MCF 10A (cell line): ENCODE data around the gene HTR4. TPM values are rescaled to one million over a fixed set of nuclear protein-coding genes. Genes with fewer than 3 reads are reported as not detected.
A peak's percentile ranks its signal among the peaks of the same experiment; 100 is the strongest.

Experiments
- BruUV-seq: library from RNA; stranded (reverse); fragments of 400-500 nt; replicated peaks from 2 replicates; lab custom pipeline; 2021; lab: Mats Ljungman, UMichigan
- CTCF ChIA-PET: fragments of 300-600 bp; sonication (Branson Sonifier 250); formaldehyde crosslinking; extraction: SDS; loops from one replicate; lab custom pipeline; 2021; ENCODE audit warnings: antibody characterized with exemption, inconsistent platforms; lab: Yijun Ruan, JAX
- POLR2A ChIA-PET: fragments of 300-600, 350-650 bp; sonication (Branson Sonifier 250); formaldehyde crosslinking; extraction: SDS; loops from one replicate; lab custom pipeline; 2020; ENCODE audit warnings: antibody characterized with exemption, inconsistent platforms; lab: Yijun Ruan, JAX
- DNase-seq: peaks from one replicate; pipeline ENCODE4 v3.0.0-alpha.2; 2018; ENCODE audit not compliant: unreplicated experiment
- H3K27ac Mint-ChIP-seq: one replicate; pipeline ENCODE4 v1.8.0; 2022; ENCODE audit warnings: mild to moderate bottlenecking, low read depth, mixed read lengths; ENCODE audit not compliant: unreplicated experiment
- H3K27me3 Mint-ChIP-seq: one replicate; pipeline ENCODE4 v1.8.0; 2022; ENCODE audit warnings: mixed read lengths; ENCODE audit not compliant: insufficient read depth, unreplicated experiment
- H3K36me3 Mint-ChIP-seq: one replicate; pipeline ENCODE4 v1.8.0; 2022; ENCODE audit warnings: mild to moderate bottlenecking, moderate library complexity, mixed read lengths; ENCODE audit not compliant: insufficient read depth, unreplicated experiment
- H3K4me1 Mint-ChIP-seq: one replicate; pipeline ENCODE4 v1.8.0; 2022; ENCODE audit warnings: mixed read lengths; ENCODE audit not compliant: insufficient read depth, unreplicated experiment
- H3K4me3 Mint-ChIP-seq: one replicate; pipeline ENCODE4 v1.8.0; 2022; ENCODE audit warnings: mild to moderate bottlenecking, moderate library complexity, mixed read lengths; ENCODE audit not compliant: unreplicated experiment
- H3K9me3 Mint-ChIP-seq: one replicate; pipeline ENCODE4 v1.8.0; 2022; ENCODE audit warnings: mixed read lengths; ENCODE audit not compliant: unreplicated experiment
- intact Hi-C: fragments of 100-400 bp; cut with micrococcal nuclease; formaldehyde crosslinking; loops from 2 replicates; pipeline ENCODE4 v1.14.1; 2022
- total RNA-seq: library from RNA; stranded (reverse); gene quantifications from 2 replicates; pipeline ENCODE4 v1.2.3, GENCODE V29; 2022
- TF ChIP-seq, protein P1 (sequence below): fragments of 200-600 bp; IDR thresholded peaks from one replicate; pipeline ENCODE4 v1.8.0; 2022; ENCODE audit warnings: antibody characterized with exemption, mild to moderate bottlenecking; ENCODE audit not compliant: unreplicated experiment

HTR4 gene
- total RNA-seq, 1 experiment from 2014 or later = not detected

DNA sequence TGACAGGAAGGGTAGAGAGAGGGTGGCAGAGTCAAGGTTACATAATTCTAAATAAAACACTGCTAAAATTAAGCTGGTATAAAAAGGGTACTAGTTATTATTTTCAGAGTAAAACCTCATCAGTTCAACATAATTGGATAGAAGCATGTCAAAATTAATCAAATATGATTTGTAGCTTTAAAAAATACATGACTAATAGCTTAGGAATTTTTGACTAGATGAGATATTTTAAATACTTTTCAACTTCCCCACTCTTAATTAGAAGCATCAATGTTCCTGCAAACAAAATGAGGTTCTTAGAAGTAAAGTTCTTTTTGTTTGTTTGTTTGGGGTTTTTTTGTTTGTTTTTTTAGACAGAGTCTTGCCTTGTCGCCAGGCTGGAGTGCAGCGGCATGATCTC lies 29.1 kb downstream of the HTR4 start:
- TF ChIP-seq, protein P1, sequence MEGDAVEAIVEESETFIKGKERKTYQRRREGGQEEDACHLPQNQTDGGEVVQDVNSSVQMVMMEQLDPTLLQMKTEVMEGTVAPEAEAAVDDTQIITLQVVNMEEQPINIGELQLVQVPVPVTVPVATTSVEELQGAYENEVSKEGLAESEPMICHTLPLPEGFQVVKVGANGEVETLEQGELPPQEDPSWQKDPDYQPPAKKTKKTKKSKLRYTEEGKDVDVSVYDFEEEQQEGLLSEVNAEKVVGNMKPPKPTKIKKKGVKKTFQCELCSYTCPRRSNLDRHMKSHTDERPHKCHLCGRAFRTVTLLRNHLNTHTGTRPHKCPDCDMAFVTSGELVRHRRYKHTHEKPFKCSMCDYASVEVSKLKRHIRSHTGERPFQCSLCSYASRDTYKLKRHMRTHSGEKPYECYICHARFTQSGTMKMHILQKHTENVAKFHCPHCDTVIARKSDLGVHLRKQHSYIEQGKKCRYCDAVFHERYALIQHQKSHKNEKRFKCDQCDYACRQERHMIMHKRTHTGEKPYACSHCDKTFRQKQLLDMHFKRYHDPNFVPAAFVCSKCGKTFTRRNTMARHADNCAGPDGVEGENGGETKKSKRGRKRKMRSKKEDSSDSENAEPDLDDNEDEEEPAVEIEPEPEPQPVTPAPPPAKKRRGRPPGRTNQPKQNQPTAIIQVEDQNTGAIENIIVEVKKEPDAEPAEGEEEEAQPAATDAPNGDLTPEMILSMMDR = no peak
- Mint-ChIP-seq H3K4me1 (peaks cover 31% of the 10 kb centered on the region), H3K36me3 (no peaks in the 10 kb centered on the region), H3K27ac (no peak overlapping the region), H3K4me3 (no peak overlapping the region), H3K9me3 (no peaks in the 10 kb centered on the region), H3K27me3 (no peaks in the 10 kb centered on the region)
- intact Hi-C loops = no loop called here
- CTCF ChIA-PET = interaction anchor here (0.6 to 0.8 kb wide), 4 partner anchors 51 to 828 kb away, joined by 3 read pairs; no protein-coding TSS in a partner anchor
- no peak for DNase-seq
- BruUV-seq = no TSS peak
- POLR2A ChIA-PET = interaction anchor here (0.6 to 1.1 kb wide), 3 partner anchors 19 to 201 kb away, joined by 3 to 5 read pairs (median 5); no protein-coding TSS in a partner anchor

DNA sequence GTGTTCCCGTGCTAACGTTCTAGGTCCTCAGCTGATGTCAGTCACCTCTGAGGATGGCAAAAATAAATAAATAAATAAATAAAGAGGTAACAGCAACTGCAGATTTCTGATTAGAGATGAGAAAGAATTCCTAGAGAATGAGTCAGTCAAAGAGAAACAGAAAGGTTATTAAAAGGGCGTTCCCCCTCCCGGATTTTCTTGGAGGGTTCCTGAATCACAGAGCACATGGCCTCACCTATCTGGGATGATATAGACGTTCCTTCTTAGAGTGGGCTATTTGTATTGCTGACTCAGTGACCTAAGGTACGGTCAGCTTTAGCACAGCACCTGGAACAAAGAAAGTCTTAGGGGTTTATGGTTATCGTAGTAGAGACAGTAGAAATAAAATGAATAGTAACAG lies 30.6 kb downstream of the HTR4 start:
- Mint-ChIP-seq H3K9me3 (no peaks in the 10 kb centered on the region), H3K27ac (no peak overlapping the region), H3K27me3 (no peaks in the 10 kb centered on the region), H3K36me3 (no peaks in the 10 kb centered on the region), H3K4me3 (no peak overlapping the region), H3K4me1 (peaks cover 37% of the 10 kb centered on the region)
- POLR2A ChIA-PET = interaction anchor here (1.3 kb wide), 1 partner anchor 74 kb away, joined by 4 read pairs; no protein-coding TSS in a partner anchor
- CTCF ChIA-PET = interaction anchor here (0.5 to 1.2 kb wide), 5 partner anchors 32 to 181 kb away, joined by 3 to 7 read pairs (median 3); no protein-coding TSS in a partner anchor
- TF ChIP-seq, protein P1 = no peak
- peak; percentile 52 for DNase-seq
- no TSS peak for BruUV-seq
- intact Hi-C loops = no loop called here

DNA sequence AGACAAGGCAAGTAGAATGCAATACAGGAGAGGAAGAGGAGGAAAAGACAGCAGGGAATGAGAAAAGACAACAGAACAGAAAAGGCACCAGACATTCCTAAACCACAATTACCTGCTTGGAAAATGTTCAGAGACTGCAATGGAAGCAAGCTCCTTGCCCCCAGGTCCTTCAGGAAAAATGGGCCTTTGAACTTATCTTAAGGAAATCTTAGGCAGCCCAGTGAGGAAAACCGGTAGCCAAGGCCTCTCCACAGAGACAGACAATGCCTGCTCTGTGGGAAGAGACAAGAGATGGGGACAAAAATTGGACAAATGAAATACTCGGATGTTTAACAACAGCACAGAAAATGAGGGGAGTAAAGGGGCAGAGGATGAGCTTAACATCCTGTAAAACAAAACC lies 31.2 kb downstream of the HTR4 start:
- no peaks in the 10 kb centered on the region for H3K36me3 Mint-ChIP-seq
- POLR2A ChIA-PET = no interaction called here
- H3K4me1 Mint-ChIP-seq = peaks cover 37% of the 10 kb centered on the region
- no peaks in the 10 kb centered on the region for H3K27me3 Mint-ChIP-seq
- intact Hi-C loops = no loop called here
- BruUV-seq = no TSS peak
- H3K27ac Mint-ChIP-seq = no peak overlapping the region
- no peak overlapping the region for H3K4me3 Mint-ChIP-seq
- CTCF ChIA-PET = interaction anchor here (1.2 kb wide), 2 partner anchors 108 to 181 kb away, joined by 4 to 7 read pairs; no protein-coding TSS in a partner anchor
- no peaks in the 10 kb centered on the region for H3K9me3 Mint-ChIP-seq
- no peak for DNase-seq
- TF ChIP-seq, protein P1 = no peak

DNA sequence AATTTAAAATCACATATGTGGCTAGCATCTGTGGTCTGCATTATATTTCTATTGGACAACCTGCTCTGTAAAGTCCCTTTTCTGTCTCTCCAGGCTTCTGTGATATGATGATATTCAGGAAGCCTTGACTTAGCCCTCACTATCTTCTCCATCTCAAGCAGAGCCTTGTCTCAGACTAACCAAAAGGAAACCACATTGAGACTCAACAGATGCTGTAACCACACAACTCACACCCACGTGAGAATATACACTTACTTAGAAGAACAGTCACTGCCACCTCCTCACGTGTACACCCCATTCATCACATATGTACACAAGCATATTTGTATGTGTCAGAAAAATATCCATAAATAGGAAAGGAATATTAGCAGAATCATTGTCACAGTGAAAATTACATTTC lies 33.6 kb downstream of the HTR4 start:
- intact Hi-C loops = no loop called here
- H3K36me3 Mint-ChIP-seq = no peaks in the 10 kb centered on the region
- ChIA-PET CTCF (interaction anchor here (1.4 kb wide), 1 partner anchor 27 kb away, joined by 3 read pairs; no protein-coding TSS in a partner anchor), POLR2A (no interaction called here)
- no peaks in the 10 kb centered on the region for H3K9me3 Mint-ChIP-seq
- DNase-seq = no peak
- TF ChIP-seq, protein P1 = no peak
- no peak overlapping the region for H3K4me3 Mint-ChIP-seq
- H3K4me1 Mint-ChIP-seq = peaks cover 27% of the 10 kb centered on the region
- no TSS peak for BruUV-seq
- no peaks in the 10 kb centered on the region for H3K27me3 Mint-ChIP-seq
- H3K27ac Mint-ChIP-seq = no peak overlapping the region
